Stimulated activated effector memory CD8-positive, alpha-beta T cell treated with anti-CD3 and anti-CD28 coated beads, Interleukin-12 subunit alpha, Interleukin-12 subunit beta, amount 100 ng/mL, for 72 hours (primary cell): ENCODE measurements around the gene PLPP4.

Experiments used
- ATAC-seq: fragments of 150-1000 bp; cut with Tn5 transposase; 2 replicates; pipeline ENCODE4 v1.10.0; 2021
- DNase-seq, 2 donors: peaks; one replicate each; pipeline ENCODE4 v3.0.0; 2021 to 2022; ENCODE audit warnings: low spot score in 2 of 2
- H3K27ac Mint-ChIP-seq: one replicate; pipeline ENCODE4 v1.8.0; 2022; ENCODE audit warnings: mild to moderate bottlenecking, mixed read lengths
- H3K36me3 Mint-ChIP-seq: one replicate; pipeline ENCODE4 v1.8.0; 2022; ENCODE audit warnings: mild to moderate bottlenecking, mixed read lengths
- H3K4me1 Mint-ChIP-seq: one replicate; pipeline ENCODE4 v1.8.0; 2022; ENCODE audit warnings: mixed read lengths
- H3K4me3 Mint-ChIP-seq: one replicate; pipeline ENCODE4 v1.8.0; 2022; ENCODE audit warnings: mild to moderate bottlenecking, mixed read lengths
- H3K9me3 Mint-ChIP-seq: one replicate; pipeline ENCODE4 v1.8.0; 2022; ENCODE audit warnings: mixed read lengths

PLPP4 gene

DNA sequence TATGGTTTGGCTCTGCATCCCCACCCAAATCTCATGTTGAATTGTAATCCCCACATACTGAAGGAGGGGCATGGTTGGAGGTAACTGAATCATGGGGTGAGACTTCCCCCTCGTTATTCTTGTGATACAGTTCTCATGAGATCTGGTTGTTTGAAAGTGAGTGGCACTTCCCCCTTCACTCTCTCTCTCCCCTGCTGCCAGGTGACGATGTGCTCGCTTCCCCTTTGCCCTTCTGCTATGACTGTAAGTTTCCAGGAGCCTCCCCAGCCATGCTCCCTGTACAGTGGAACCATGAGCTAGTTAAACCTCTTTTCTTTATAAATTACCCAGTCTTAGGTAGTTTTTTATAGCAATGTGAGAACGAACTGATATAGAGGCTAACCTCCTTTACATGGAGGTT lies 16.6 kb downstream of the PLPP4 start:
- Mint-ChIP-seq H3K27ac (no peak overlapping the region), H3K4me3 (no peak overlapping the region), H3K36me3 (no peaks in the 10 kb centered on the region), H3K4me1 (no peaks in the 10 kb centered on the region), H3K9me3 (peaks cover 9% of the 10 kb centered on the region)
- ATAC-seq (no peak), DNase-seq (no peak)

- Mint-ChIP-seq H3K9me3 (peaks cover 9% of the 10 kb centered on the region), H3K27ac (no peak overlapping the region), H3K4me1 (no peaks in the 10 kb centered on the region), H3K4me3 (no peak overlapping the region), H3K36me3 (no peaks in the 10 kb centered on the region)
- ATAC-seq (no peak), DNase-seq (no peak)
Measured at GRCh38 chr10:120474956-120475355, 17.9 kb downstream of the PLPP4 start.

GRCh38 chr10:120475844-120476791 lies 19.1 kb downstream of the PLPP4 start:
- no peak for ATAC-seq
- no peak overlapping the region for H3K4me3 Mint-ChIP-seq

GRCh38 chr10:120477021-120477742 lies 20.2 kb downstream of the PLPP4 start:
- no peaks in the 10 kb centered on the region for H3K4me1 Mint-ChIP-seq
- ATAC-seq (no peak), DNase-seq (no peak)

More at GRCh38 chr10:120475844-120476791, 19.1 kb downstream of the PLPP4 start:
- Mint-ChIP-seq H3K27ac (no peak overlapping the region), H3K9me3 (peaks cover 9% of the 10 kb centered on the region), H3K4me1 (no peaks in the 10 kb centered on the region), H3K36me3 (no peaks in the 10 kb centered on the region)
- peak in 1 of 2 donors; percentile 3 for DNase-seq

DNA sequence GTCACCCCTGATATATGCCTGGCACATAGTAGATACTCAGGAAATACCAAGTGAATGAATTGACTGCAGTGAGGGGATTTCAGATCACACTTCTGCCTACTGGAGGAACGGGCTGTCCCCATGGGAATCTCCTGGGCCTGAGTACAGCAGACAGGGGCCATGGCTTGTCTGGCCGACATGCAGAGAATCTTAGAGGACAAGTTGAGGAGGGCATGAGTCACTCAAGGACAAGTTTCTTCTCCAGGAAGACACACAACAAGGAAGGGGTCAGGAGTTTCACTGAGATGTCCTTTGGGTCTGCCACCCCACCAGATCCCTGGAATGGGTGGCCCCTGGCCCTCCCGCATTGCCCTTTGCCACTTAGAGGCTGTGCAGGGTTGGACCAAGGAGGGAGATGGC lies 20.7 kb downstream of the PLPP4 start:
- peak in 1 of 2 donors; percentile 17 for DNase-seq
- Mint-ChIP-seq H3K36me3 (no peaks in the 10 kb centered on the region), H3K27ac (no peak overlapping the region), H3K4me1 (no peaks in the 10 kb centered on the region), H3K9me3 (peaks cover 2% of the 10 kb centered on the region), H3K4me3 (no peak overlapping the region)
- ATAC-seq: no peak

More at GRCh38 chr10:120477021-120477742, 20.2 kb downstream of the PLPP4 start:
- Mint-ChIP-seq H3K27ac (no peak overlapping the region), H3K9me3 (peaks cover 4% of the 10 kb centered on the region), H3K4me3 (no peak overlapping the region), H3K36me3 (no peaks in the 10 kb centered on the region)

DNA sequence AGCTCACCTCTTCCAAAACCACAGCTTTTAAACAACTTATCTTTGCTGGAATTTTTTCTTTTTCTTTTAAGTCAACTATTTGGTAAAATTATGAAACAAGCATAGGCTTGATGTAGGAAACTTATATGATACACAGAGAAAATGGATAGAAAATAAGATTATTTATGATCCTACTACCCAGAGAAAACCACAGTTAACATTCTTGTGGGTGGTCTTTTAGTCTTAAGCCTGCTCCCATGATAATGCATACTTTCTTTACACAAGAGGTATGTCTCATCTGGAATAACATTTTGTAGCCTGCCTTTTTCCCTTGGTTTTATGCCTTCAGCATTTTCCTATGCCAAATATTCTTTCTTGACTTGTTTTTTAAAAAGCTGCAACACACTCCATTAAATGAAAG lies 21.4 kb downstream of the PLPP4 start:
- H3K4me3 Mint-ChIP-seq: no peak overlapping the region
- ATAC-seq (no peak), DNase-seq (no peak)
- no peak overlapping the region for H3K27ac Mint-ChIP-seq
- H3K4me1 Mint-ChIP-seq: no peaks in the 10 kb centered on the region
- no peaks in the 10 kb centered on the region for H3K36me3 Mint-ChIP-seq
- no peaks in the 10 kb centered on the region for H3K9me3 Mint-ChIP-seq

- no peaks in the 10 kb centered on the region for H3K4me1 Mint-ChIP-seq
- H3K4me3 Mint-ChIP-seq: no peak overlapping the region
- H3K36me3 Mint-ChIP-seq: no peaks in the 10 kb centered on the region
- ATAC-seq (no peak), DNase-seq (no peak)
- no peak overlapping the region for H3K27ac Mint-ChIP-seq
- H3K9me3 Mint-ChIP-seq: no peaks in the 10 kb centered on the region
Measured at GRCh38 chr10:120479506-120479905, 22.5 kb downstream of the PLPP4 start.

DNA sequence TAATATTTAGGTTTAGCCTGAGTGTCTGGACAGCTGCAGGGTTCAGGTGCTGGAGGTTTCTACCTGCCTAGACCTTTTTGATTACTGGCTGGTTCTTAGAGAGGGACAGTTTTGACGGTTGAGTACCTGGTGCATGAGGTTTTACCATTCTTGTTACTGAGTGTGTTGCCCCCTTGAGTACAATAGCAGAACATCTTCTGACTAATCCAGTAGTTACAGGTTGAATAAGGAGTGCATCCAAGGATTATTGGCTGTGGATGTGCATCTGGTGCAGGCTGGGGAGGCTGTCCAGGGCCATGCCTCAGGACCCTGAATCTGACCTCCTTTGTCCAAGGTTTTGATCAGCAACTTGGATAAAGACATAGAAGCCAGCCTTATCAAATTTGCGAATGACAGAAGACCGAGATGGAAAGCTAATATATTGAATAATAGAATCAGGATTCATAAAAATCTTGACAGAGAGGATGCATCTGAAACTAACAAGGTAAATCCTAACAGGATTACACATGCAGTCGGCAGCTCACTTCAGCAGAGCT lies 23.1 kb downstream of the PLPP4 start:
- DNase-seq: peak in 1 of 2 donors; percentile 6
- H3K4me1 Mint-ChIP-seq: no peaks in the 10 kb centered on the region
- no peaks in the 10 kb centered on the region for H3K36me3 Mint-ChIP-seq
- H3K4me3 Mint-ChIP-seq: no peak overlapping the region
- no peaks in the 10 kb centered on the region for H3K9me3 Mint-ChIP-seq
- ATAC-seq: no peak
- H3K27ac Mint-ChIP-seq: no peak overlapping the region

- Mint-ChIP-seq H3K9me3 (no peaks in the 10 kb centered on the region), H3K4me3 (no peak overlapping the region), H3K36me3 (no peaks in the 10 kb centered on the region), H3K4me1 (no peaks in the 10 kb centered on the region), H3K27ac (no peak overlapping the region)
- ATAC-seq (peak; percentile 6), DNase-seq (peak in 1 of 2 donors; percentile 25)
Measured at GRCh38 chr10:120480848-120481247, 23.8 kb downstream of the PLPP4 start.

- DNase-seq (no peak), ATAC-seq (no peak)
- H3K9me3 Mint-ChIP-seq: no peaks in the 10 kb centered on the region
- H3K4me3 Mint-ChIP-seq: no peak overlapping the region
- H3K27ac Mint-ChIP-seq: no peak overlapping the region
- no peaks in the 10 kb centered on the region for H3K36me3 Mint-ChIP-seq
- H3K4me1 Mint-ChIP-seq: no peaks in the 10 kb centered on the region
Measured at GRCh38 chr10:120483006-120483405, 26.0 kb downstream of the PLPP4 start.

DNA sequence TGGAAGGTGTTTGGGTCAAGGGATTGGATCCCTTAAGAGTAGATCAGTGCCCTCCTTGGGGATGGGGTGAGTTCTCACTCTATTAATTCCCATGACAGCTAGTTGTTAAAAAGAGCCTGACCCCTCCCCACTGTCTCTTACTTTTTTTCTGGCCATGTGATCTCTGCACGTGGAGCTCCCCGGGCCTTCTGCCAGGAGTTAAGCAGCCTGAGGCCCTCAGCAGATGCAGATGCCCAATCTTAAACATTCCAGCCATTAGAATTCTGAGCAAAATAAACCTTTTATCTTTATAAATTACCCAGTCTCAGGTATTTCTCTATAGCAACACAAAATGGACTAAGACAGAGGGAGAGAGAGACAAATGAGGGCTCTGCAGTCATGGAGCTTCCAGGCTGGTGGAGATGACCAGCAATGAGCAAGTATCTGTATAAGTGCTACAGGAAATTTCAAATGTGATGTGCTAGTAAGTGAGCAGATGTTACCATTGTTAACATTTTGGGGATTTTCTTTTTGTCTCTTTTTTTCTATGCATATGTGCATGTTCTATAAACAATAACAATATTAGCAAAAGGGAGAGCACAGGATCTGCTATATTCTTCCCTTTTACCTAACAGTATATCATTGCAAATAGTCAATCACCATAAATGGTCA lies 26.7 kb downstream of the PLPP4 start:
- no peaks in the 10 kb centered on the region for H3K36me3 Mint-ChIP-seq
- ATAC-seq (no peak), DNase-seq (peak in 1 of 2 donors; percentile 2)
- H3K27ac Mint-ChIP-seq: no peak overlapping the region
- no peaks in the 10 kb centered on the region for H3K4me1 Mint-ChIP-seq
- H3K9me3 Mint-ChIP-seq: no peaks in the 10 kb centered on the region
- no peak overlapping the region for H3K4me3 Mint-ChIP-seq

- H3K4me3 Mint-ChIP-seq: no peak overlapping the region
- no peaks in the 10 kb centered on the region for H3K36me3 Mint-ChIP-seq
- no peaks in the 10 kb centered on the region for H3K4me1 Mint-ChIP-seq
- H3K27ac Mint-ChIP-seq: no peak overlapping the region
- DNase-seq: no peak
- no peaks in the 10 kb centered on the region for H3K9me3 Mint-ChIP-seq
- no peak for ATAC-seq
Measured at GRCh38 chr10:120485946-120486345, 28.9 kb downstream of the PLPP4 start.

DNA sequence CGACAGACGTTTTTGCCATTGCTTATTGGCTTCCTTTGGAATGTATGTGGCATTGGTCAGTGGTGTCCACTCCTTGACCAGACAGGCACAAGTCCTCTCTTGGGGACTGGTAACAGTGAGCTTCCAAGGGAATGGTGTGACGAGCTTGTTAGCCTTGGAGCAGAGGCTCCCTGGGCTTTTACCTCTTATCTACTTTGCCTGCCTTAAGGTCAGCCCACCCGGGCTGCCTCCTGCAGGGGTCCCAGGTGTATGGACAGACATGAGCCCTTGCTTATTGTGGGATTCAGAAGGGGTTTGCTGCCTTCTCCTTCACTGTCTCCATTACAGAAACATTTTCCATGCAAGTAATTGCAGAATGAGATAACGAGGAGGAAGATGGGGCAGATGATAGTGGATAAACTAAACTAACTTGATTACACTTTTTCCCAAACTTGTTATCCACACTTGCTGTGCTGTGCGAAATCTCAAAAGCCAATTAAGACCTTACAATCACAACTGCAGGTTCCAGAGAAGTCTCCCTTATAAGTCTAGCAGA lies 29.7 kb downstream of the PLPP4 start:
- Mint-ChIP-seq H3K4me1 (no peaks in the 10 kb centered on the region), H3K4me3 (no peak overlapping the region), H3K9me3 (no peaks in the 10 kb centered on the region), H3K36me3 (no peaks in the 10 kb centered on the region), H3K27ac (no peak overlapping the region)
- ATAC-seq (no peak), DNase-seq (peak in 1 of 2 donors; percentile 18)

DNA sequence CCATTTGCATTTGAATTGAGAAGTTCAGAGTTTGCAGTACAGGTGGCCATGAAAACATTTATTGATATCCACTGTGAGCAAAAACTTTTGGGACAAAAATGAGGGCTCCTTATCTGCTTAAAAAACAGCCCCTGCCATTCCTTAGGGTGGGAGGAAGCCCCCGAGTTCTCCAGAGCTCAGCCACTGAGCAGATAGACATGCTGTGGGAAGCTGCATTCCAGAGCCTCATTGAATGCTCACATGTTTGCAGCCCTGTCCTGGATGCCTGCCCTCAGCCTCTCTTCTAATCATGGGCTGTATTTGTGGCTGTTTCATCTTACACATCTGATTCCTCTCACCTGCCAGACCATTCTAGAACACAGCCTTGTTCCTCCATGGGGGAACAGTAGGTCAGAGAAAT lies 33.3 kb downstream of the PLPP4 start:
- peak in 1 of 2 donors; percentile 26 for DNase-seq
- H3K36me3 Mint-ChIP-seq: no peaks in the 10 kb centered on the region
- no peak for ATAC-seq
- H3K4me3 Mint-ChIP-seq: no peak overlapping the region
- H3K9me3 Mint-ChIP-seq: no peaks in the 10 kb centered on the region
- H3K4me1 Mint-ChIP-seq: no peaks in the 10 kb centered on the region
- H3K27ac Mint-ChIP-seq: no peak overlapping the region

GRCh38 chr10:120492346-120492745 lies 35.3 kb downstream of the PLPP4 start:
- no peaks in the 10 kb centered on the region for H3K9me3 Mint-ChIP-seq
- H3K4me3 Mint-ChIP-seq: no peak overlapping the region
- H3K36me3 Mint-ChIP-seq: no peaks in the 10 kb centered on the region
- ATAC-seq (no peak), DNase-seq (peak in 1 of 2 donors; percentile 26)
- no peak overlapping the region for H3K27ac Mint-ChIP-seq
- H3K4me1 Mint-ChIP-seq: no peaks in the 10 kb centered on the region
